Mesothelial cell of epicardium (in vitro differentiated cells): ENCODE results near the gene DHRSX. TPM values are rescaled to one million over a fixed set of nuclear protein-coding genes. Genes with fewer than 3 reads are reported as not detected.

ENCODE experiments used
- DNase-seq, 2 experiments: peaks; one replicate each; pipeline ENCODE4 v3.0.0; 2021; ENCODE audit warnings: low spot score in 2 of 2; ENCODE audit not compliant: unreplicated experiment in 2 of 2
- H3K27ac Mint-ChIP-seq: 2 replicates; pipeline ENCODE4 v1.8.0; 2021; ENCODE audit warnings: mixed read lengths
- H3K27me3 Mint-ChIP-seq: 2 replicates; pipeline ENCODE4 v1.8.0; 2021; ENCODE audit warnings: low read depth, mixed read lengths
- H3K36me3 Mint-ChIP-seq: 2 replicates; pipeline ENCODE4 v1.8.0; 2021; ENCODE audit warnings: mixed read lengths
- H3K4me1 Mint-ChIP-seq: 2 replicates; pipeline ENCODE4 v1.8.0; 2021; ENCODE audit warnings: mixed read lengths
- H3K4me3 Mint-ChIP-seq: 2 replicates; pipeline ENCODE4 v1.8.0; 2021; ENCODE audit warnings: mild to moderate bottlenecking, moderate library complexity, mixed read lengths
- H3K9me3 Mint-ChIP-seq: 2 replicates; pipeline ENCODE4 v1.8.0; 2021; ENCODE audit warnings: mixed read lengths
- total RNA-seq: library from RNA; stranded (reverse); gene quantifications from 3 replicates; pipeline ENCODE4 v1.2.1, GENCODE V29; 2021
- TF ChIP-seq, protein P1 (sequence below): fragments of 200-600 bp; sonication (generic); IDR thresholded peaks from one replicate; pipeline ENCODE4 v1.5.0; 2021; ENCODE audit warnings: antibody characterized with exemption; ENCODE audit not compliant: unreplicated experiment

Gene DHRSX
- total RNA-seq, 1 donor from 2014 or later, result 43.5 TPM

- Mint-ChIP-seq H3K27ac (no peak overlapping the region), H3K36me3 (peaks cover 39% of the 10 kb centered on the region), H3K4me1 (no peaks in the 10 kb centered on the region), H3K27me3 (no peaks in the 10 kb centered on the region), H3K4me3 (no peak overlapping the region), H3K9me3 (peaks cover 25% of the 10 kb centered on the region)
- DNase-seq, result no peak
- TF ChIP-seq, protein P1, sequence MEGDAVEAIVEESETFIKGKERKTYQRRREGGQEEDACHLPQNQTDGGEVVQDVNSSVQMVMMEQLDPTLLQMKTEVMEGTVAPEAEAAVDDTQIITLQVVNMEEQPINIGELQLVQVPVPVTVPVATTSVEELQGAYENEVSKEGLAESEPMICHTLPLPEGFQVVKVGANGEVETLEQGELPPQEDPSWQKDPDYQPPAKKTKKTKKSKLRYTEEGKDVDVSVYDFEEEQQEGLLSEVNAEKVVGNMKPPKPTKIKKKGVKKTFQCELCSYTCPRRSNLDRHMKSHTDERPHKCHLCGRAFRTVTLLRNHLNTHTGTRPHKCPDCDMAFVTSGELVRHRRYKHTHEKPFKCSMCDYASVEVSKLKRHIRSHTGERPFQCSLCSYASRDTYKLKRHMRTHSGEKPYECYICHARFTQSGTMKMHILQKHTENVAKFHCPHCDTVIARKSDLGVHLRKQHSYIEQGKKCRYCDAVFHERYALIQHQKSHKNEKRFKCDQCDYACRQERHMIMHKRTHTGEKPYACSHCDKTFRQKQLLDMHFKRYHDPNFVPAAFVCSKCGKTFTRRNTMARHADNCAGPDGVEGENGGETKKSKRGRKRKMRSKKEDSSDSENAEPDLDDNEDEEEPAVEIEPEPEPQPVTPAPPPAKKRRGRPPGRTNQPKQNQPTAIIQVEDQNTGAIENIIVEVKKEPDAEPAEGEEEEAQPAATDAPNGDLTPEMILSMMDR, result no peak
Measured at GRCh38 chrX:2374086-2374485, 126.7 kb downstream of the DHRSX start.

DNA sequence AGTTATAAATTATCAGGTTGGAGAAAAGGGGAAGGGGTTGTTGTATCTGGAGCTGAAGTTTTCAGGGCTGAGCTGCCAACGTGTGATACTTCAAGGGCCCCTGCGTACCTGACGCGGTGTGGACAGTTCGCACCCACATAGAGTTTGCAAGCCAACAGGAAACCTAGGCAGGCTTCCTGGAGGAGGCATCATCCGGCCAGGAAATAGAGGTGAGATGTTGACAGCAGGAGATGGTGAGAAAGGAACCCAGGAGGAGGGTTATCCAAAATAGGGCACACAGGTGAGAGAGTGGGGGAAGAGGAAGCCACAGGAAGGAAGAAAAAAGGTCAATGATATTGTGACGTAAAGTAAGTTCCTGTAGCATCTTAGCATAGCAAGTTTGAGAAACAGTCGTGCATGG lies 127.2 kb downstream of the DHRSX start:
- Mint-ChIP-seq H3K9me3 (peaks cover 22% of the 10 kb centered on the region), H3K4me1 (no peaks in the 10 kb centered on the region), H3K27me3 (no peaks in the 10 kb centered on the region), H3K4me3 (no peak overlapping the region), H3K27ac (no peak overlapping the region), H3K36me3 (peaks cover 37% of the 10 kb centered on the region)
- TF ChIP-seq, protein P1, result no peak
- DNase-seq, result no peak

DNA sequence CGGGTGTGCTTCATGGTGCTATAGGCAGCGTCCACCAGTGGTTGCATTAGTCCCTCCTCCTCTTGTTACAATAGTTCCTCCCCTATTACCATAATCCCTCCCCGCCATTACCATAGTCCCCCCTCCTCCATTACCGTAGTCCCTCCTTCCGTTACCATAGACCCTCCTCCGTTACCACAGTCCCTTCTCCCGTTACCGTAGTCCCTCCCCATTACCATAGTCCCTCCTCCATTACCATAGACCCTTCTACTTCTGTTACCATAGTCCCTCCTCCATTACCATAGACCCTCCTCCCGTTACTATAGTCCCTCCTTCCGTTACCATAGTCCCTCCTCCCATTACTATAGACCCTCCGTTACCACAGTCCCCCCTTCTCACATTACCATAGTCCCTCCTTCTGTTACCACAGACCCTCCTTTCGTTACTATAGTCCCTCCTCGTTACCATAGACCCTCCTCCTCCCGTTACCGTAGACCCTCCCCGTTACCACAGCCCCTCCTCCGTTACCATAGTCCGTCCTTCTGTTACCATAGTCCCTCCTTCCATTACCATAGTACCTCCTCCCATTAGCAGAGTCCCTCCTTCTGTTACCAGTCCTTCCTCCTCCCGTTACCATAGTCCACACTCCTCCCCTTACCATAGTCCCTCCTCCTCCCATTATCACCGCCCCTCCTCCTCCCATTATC lies 129.6 kb downstream of the DHRSX start:
- no peak for DNase-seq
- H3K27ac Mint-ChIP-seq, result no peak overlapping the region
- no peaks in the 10 kb centered on the region for H3K27me3 Mint-ChIP-seq
- H3K4me1 Mint-ChIP-seq, result no peaks in the 10 kb centered on the region
- H3K36me3 Mint-ChIP-seq, result peaks cover 23% of the 10 kb centered on the region
- TF ChIP-seq, protein P1, result no peak
- H3K9me3 Mint-ChIP-seq, result peaks cover 10% of the 10 kb centered on the region
- no peak overlapping the region for H3K4me3 Mint-ChIP-seq

- Mint-ChIP-seq H3K27ac (no peak overlapping the region), H3K4me3 (no peak overlapping the region), H3K36me3 (peaks cover 22% of the 10 kb centered on the region), H3K4me1 (no peaks in the 10 kb centered on the region), H3K9me3 (peaks cover 10% of the 10 kb centered on the region), H3K27me3 (no peaks in the 10 kb centered on the region)
- TF ChIP-seq, protein P1, result no peak
- DNase-seq, result no peak
Measured at GRCh38 chrX:2370456-2370855, 130.3 kb downstream of the DHRSX start.

GRCh38 chrX:2369206-2369605 lies 131.6 kb downstream of the DHRSX start:
- Mint-ChIP-seq H3K36me3 (peaks cover 32% of the 10 kb centered on the region), H3K4me1 (no peaks in the 10 kb centered on the region), H3K4me3 (no peak overlapping the region), H3K27ac (no peak overlapping the region), H3K27me3 (no peaks in the 10 kb centered on the region), H3K9me3 (peaks cover 18% of the 10 kb centered on the region)
- no peak for DNase-seq
- TF ChIP-seq, protein P1, result no peak
